Heart left ventricle (tissue), 16 donors: ENCODE results near the gene BBX. TPM values are rescaled to one million over a fixed set of nuclear protein-coding genes. Genes with fewer than 3 reads are reported as not detected.

Source experiments
- ATAC-seq, 4 donors: fragments of 200-7000 bp; cut with Tn5 transposase; one replicate each; pipeline ENCODE4 v1.9.1; 2020 to 2022; ENCODE audit warnings: moderate library complexity in 4 of 4, mild to moderate bottlenecking in 3 of 4, moderate number of reproducible peaks in 1 of 4
- DNase-seq, 5 donors: peaks; one replicate each; pipeline ENCODE4 v3.0.0-alpha.2; 2020
- H3K27ac ChIP-seq, 12 donors: fragments of 200-600 bp; sonication (generic) in 4 of 12; one replicate each; pipeline versions ENCODE4 v1.5.0 to v1.8.0; 2016 to 2022; ENCODE audit warnings: mild to moderate bottlenecking in 2 of 12
- H3K27me3 ChIP-seq, 9 donors: fragments of 200-600 bp; sonication (generic) in 2 of 9; one replicate each; pipeline versions ENCODE4 v1.5.1 to v1.8.0; 2016 to 2022; ENCODE audit warnings: mild to moderate bottlenecking in 3 of 9
- H3K36me3 ChIP-seq, 9 donors: fragments of 200-600 bp; sonication (generic) in 2 of 9; one replicate each; pipeline versions ENCODE4 v1.5.0 to v1.8.0; 2018 to 2022; ENCODE audit warnings: mild to moderate bottlenecking in 2 of 9
- H3K4me1 ChIP-seq, 12 donors: fragments of 200-600 bp; sonication (generic) in 4 of 12; one replicate each; pipeline versions ENCODE4 v1.5.0 to v1.8.0; 2016 to 2022; ENCODE audit warnings: mild to moderate bottlenecking in 3 of 12
- H3K4me3 ChIP-seq, 12 donors: fragments of 200-600 bp; sonication (generic) in 4 of 12; one replicate each; pipeline versions ENCODE4 v1.5.0 to v1.8.0; 2017 to 2022; ENCODE audit warnings: mild to moderate bottlenecking in 9 of 12, moderate library complexity in 4 of 12
- H3K9me3 ChIP-seq, 12 donors: fragments of 200-600 bp; sonication (generic) in 4 of 12; one replicate each; pipeline versions ENCODE4 v1.5.0 to v1.8.0; 2016 to 2022; ENCODE audit warnings: mild to moderate bottlenecking in 1 of 12
- POLR2A ChIP-seq, 2 donors: fragments of 450-650 bp; IDR thresholded peaks; one replicate each; pipeline ENCODE4 v1.6.1; 2017; ENCODE audit warnings: antibody characterized with exemption in 2 of 2, mild to moderate bottlenecking in 2 of 2, moderate library complexity in 2 of 2
- WGBS, 4 donors: extraction: QIAGEN DNeasy Blood & Tissue Kit in 2 of 4; methylation state at CpG; one replicate each; pipeline versions ENCODE4 v1.1.5 to v1.1.7; 2013 to 2018; 5-methylcytosine and 5-hydroxymethylcytosine counted together
- intact Hi-C, 10 donors: fragments of 100-400 bp; cut with DNase I; formaldehyde crosslinking; loops; one replicate each; pipeline versions ENCODE4 v1.11.1 to v1.14.2; 2022
- polyA plus RNA-seq, 2 donors: library from polyadenylated mRNA; stranded (reverse); fragments of 200-250 nt; gene quantifications; one replicate each; pipeline ENCODE4 v1.2.3, GENCODE V29; 2013
- total RNA-seq, 9 donors: library from RNA; depleted of rRNA in 2 of 9; stranded (reverse); fragments of >200 nt in 2 of 9; fragmentation: NEBNext Ultra II Directional in 3 of 9; extraction: Animal tissue kit (Norgen Biotek cat#: 25700) in 3 of 9; gene quantifications; one replicate each; pipeline versions ENCODE4 v1.1.0 to v1.2.4, GENCODE V29; 2016 to 2023
- TF ChIP-seq, protein P1 (sequence below), 12 donors: fragments of 200-600 bp; sonication (generic) in 4 of 12; IDR thresholded peaks; one replicate each; pipeline versions ENCODE4 v1.5.0 to v1.8.0; 2018 to 2022; ENCODE audit warnings: antibody characterized with exemption in 12 of 12, mild to moderate bottlenecking in 5 of 12
- donor health status: ischemic (EF 13 %, LVEDD 7.1; RV severe dilation, severe dysfunction).
- donor health status: healthy with polysubstance abuse.
- donor health status: DM: no; HTN: yes; CAD: no.
- donor health status: DM: no; HTN: no; CAD: no.
- donor health status: ischemic (EF 25% LVEDD 6.9; RV normal size, moderate dysfunction).
- donor health status: ischemic (EF 25% LVEDD 5.7; RV mildly dilated, moderate dysfunction).
- donor health status: healthy.
- donor health status: DM: yes; HTN: yes; CAD: no.
- donor health status: ischemic (EF 35%, LVEDD 5.7; RV mildly dilated, moderate dysfunction).
- donor health status: nonischemic (EF 11% LVEDD 7.7; RV severe dilation, severe dysfunction).
- donor health status: DM: yes; HTN: yes; CAD: no.
- donor health status: PGD.
- donor health status: ischemic (EF 29% LVEDD 5.4; RV normal size, mild dysfunction).
- donor health status: nonischemic (EF 23%, LVEDD 6.1; RV moderate dilation, normal function).

Gene BBX
- total and polyA plus RNA-seq, 11 donors, result 9.1 to 60.5 (median 46.8) TPM

- intact Hi-C loops, result loop anchor here in 3 of 10 donors (10.0 kb wide), 2 partner anchors 91 to 259 kb away; no protein-coding TSS in a partner anchor
- ATAC-seq, result no peak
- no peak for DNase-seq
- Histone ChIP-seq H3K27ac (no peak overlapping the region), H3K36me3 (no peaks in the 10 kb centered on the region), H3K9me3 (no peaks in the 10 kb centered on the region), H3K4me3 (no peak overlapping the region), H3K27me3 (no peaks in the 10 kb centered on the region), H3K4me1 (peaks cover 0 to 52% (median 36%) of the 10 kb centered on the region in 12 donors)
- no peak for TF ChIP-seq POLR2A (IDR thresholded peaks at IDR 0.05)
- TF ChIP-seq, protein P1, sequence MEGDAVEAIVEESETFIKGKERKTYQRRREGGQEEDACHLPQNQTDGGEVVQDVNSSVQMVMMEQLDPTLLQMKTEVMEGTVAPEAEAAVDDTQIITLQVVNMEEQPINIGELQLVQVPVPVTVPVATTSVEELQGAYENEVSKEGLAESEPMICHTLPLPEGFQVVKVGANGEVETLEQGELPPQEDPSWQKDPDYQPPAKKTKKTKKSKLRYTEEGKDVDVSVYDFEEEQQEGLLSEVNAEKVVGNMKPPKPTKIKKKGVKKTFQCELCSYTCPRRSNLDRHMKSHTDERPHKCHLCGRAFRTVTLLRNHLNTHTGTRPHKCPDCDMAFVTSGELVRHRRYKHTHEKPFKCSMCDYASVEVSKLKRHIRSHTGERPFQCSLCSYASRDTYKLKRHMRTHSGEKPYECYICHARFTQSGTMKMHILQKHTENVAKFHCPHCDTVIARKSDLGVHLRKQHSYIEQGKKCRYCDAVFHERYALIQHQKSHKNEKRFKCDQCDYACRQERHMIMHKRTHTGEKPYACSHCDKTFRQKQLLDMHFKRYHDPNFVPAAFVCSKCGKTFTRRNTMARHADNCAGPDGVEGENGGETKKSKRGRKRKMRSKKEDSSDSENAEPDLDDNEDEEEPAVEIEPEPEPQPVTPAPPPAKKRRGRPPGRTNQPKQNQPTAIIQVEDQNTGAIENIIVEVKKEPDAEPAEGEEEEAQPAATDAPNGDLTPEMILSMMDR (IDR thresholded peaks at IDR 0.05), result no peak
- 86 to 92% (median 89%) methylated on average over 4 of the region's 4 CpGs for WGBS, 4 donors
Measured at GRCh38 chr3:107665351-107665750, 142.6 kb downstream of the BBX start.

DNA sequence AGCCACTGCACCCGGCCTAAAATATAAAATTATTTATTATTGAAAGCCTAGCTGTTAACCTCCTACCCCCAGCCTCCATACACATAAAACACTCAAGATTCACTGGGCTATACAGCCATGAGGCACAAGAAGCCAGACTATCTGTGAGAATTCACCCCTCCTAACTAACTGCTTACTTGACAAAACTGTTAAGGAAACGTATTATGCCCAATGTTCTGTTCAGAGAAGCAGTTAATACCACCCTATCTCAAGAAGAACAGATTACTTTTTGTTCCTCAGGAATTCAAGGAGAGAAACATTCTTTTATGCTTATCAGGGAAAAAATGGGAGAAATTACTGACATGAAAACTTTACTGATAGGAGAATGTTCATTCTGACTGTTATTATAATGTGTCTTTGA, 144.1 kb downstream of the BBX start:
- no peak for TF ChIP-seq POLR2A (IDR thresholded peaks at IDR 0.05)
- TF ChIP-seq, protein P1 (IDR thresholded peaks at IDR 0.05), result no peak
- DNase-seq, result no peak
- Histone ChIP-seq H3K27me3 (no peaks in the 10 kb centered on the region), H3K27ac (no peak overlapping the region), H3K4me3 (no peak overlapping the region), H3K9me3 (no peaks in the 10 kb centered on the region), H3K4me1 (peaks cover 0 to 46% (median 22%) of the 10 kb centered on the region in 12 donors), H3K36me3 (no peaks in the 10 kb centered on the region)
- 84 to 93% (median 89%) methylated on average over 2 of the region's 2 CpGs for WGBS, 4 donors
- intact Hi-C loops, result loop anchor here in 3 of 10 donors (10.0 kb wide), 2 partner anchors 92 to 258 kb away; no protein-coding TSS in a partner anchor
- ATAC-seq, result no peak

DNA sequence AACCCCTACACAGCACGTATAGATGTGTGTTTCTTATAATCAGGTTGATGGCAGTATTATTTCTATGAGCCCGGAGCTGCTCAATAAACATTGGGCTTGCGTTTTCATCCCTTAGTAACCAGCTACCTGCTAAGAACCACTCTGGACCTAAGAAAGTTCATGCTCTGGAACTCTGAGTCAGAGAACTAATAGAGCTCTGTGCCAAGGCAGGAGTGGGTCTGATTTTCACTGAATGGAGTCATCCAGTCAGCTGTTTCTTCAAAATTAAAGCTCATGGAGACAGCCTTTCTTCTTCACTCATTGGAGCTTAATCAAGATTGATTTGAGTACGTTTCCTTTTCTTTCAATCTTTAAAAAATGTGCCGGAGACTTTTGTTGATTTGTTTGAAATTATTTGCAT, 145.7 kb downstream of the BBX start:
- no peaks in the 10 kb centered on the region for H3K9me3 ChIP-seq
- peaks cover 0 to 32% (median 12%) of the 10 kb centered on the region in 12 donors for H3K4me1 ChIP-seq
- ATAC-seq (peak in 1 of 4 donors; percentile 59), DNase-seq (no peak)
- TF ChIP-seq, protein P1 (IDR thresholded peaks at IDR 0.05), result no peak
- TF ChIP-seq POLR2A (IDR thresholded peaks at IDR 0.05), result no peak
- intact Hi-C loops, result loop anchor here in 3 of 10 donors (10.0 kb wide), 2 partner anchors 94 to 256 kb away; no protein-coding TSS in a partner anchor
- no peak overlapping the region for H3K27ac ChIP-seq
- H3K27me3 ChIP-seq, result no peaks in the 10 kb centered on the region
- no peak overlapping the region for H3K4me3 ChIP-seq
- H3K36me3 ChIP-seq, result no peaks in the 10 kb centered on the region
- WGBS, 4 donors, result 85 to 88% (median 87%) methylated on average over 5 of the region's 5 CpGs

- Histone ChIP-seq H3K9me3 (no peaks in the 10 kb centered on the region), H3K36me3 (no peaks in the 10 kb centered on the region), H3K4me3 (no peak overlapping the region), H3K27me3 (no peaks in the 10 kb centered on the region), H3K27ac (peak overlapping the region in 4 of 12 donors; percentile 5 to 42 (median 40)), H3K4me1 (peaks cover 0 to 32% (median 12%) of the 10 kb centered on the region in 12 donors)
- TF ChIP-seq, protein P1 (IDR thresholded peaks at IDR 0.05), result no peak
- TF ChIP-seq POLR2A (IDR thresholded peaks at IDR 0.05), result no peak
- ATAC-seq (peak in 3 of 4 donors; percentile 26 to 55 (median 32)), DNase-seq (no peak)
- intact Hi-C loops, result loop anchor here in 3 of 10 donors (10.0 kb wide), 2 partner anchors 94 to 256 kb away; no protein-coding TSS in a partner anchor
- 64 to 70% (median 68%) methylated on average over 3 of the region's 3 CpGs for WGBS, 4 donors
Measured at GRCh38 chr3:107668963-107669362, 146.2 kb downstream of the BBX start.
